ENCODE data around the gene C19orf81. TPM values are rescaled to one million over a fixed set of nuclear protein-coding genes. Genes with fewer than 3 reads are reported as not detected.

C19orf81 gene
- total and polyA plus RNA-seq, 9 of the 15 experiments (the other 6 are each of a cell fraction or from before 2014, with no cell fraction given): 2.5 to 42.9 (median 33.0) TPM; not detected in 4

GRCh38 chr19:50654882-50655281, 5.6 kb downstream of the C19orf81 start (continued):
- TF ChIP-seq RBM39 (optimal IDR thresholded peaks at IDR 0.05; ENCODE audit: low read depth, low read length) (no peak), ZNF592 (IDR thresholded peaks at IDR 0.05) (peak; percentile 61; the same call in 1 of the 2 replicates), USF2 (CRISPR knock-in tag; IDR thresholded peaks at IDR 0.05) (peak; percentile 92), ZNF518B (CRISPR knock-in tag; IDR thresholded peaks at IDR 0.05) (no peak), TCFL5 (CRISPR knock-in tag; conservative IDR thresholded peaks at IDR 0.05) (no peak), ZFP1 (CRISPR knock-in tag; IDR thresholded peaks at IDR 0.05) (no peak), CTBP1 (IDR thresholded peaks at IDR 0.05; ENCODE audit: borderline replicate concordance) (no peak), SMAD4 (CRISPR knock-in tag; conservative IDR thresholded peaks at IDR 0.05) (0 out of 2 replicates have a peak, but pooled peaks have one; percentile 31), ATF7 (IDR thresholded peaks at IDR 0.05) (no peak)
- TF ChIP-seq, protein P1, sequence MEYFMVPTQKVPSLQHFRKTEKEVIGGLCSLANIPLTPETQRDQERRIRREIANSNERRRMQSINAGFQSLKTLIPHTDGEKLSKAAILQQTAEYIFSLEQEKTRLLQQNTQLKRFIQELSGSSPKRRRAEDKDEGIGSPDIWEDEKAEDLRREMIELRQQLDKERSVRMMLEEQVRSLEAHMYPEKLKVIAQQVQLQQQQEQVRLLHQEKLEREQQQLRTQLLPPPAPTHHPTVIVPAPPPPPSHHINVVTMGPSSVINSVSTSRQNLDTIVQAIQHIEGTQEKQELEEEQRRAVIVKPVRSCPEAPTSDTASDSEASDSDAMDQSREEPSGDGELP (CRISPR knock-in tag; IDR thresholded peaks at IDR 0.05; ENCODE audit: borderline replicate concordance): no peak
- TF ChIP-seq, protein P2, sequence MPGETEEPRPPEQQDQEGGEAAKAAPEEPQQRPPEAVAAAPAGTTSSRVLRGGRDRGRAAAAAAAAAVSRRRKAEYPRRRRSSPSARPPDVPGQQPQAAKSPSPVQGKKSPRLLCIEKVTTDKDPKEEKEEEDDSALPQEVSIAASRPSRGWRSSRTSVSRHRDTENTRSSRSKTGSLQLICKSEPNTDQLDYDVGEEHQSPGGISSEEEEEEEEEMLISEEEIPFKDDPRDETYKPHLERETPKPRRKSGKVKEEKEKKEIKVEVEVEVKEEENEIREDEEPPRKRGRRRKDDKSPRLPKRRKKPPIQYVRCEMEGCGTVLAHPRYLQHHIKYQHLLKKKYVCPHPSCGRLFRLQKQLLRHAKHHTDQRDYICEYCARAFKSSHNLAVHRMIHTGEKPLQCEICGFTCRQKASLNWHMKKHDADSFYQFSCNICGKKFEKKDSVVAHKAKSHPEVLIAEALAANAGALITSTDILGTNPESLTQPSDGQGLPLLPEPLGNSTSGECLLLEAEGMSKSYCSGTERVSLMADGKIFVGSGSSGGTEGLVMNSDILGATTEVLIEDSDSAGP (CRISPR knock-in tag; IDR thresholded peaks at IDR 0.05): no peak
- TF ChIP-seq, protein P3, sequence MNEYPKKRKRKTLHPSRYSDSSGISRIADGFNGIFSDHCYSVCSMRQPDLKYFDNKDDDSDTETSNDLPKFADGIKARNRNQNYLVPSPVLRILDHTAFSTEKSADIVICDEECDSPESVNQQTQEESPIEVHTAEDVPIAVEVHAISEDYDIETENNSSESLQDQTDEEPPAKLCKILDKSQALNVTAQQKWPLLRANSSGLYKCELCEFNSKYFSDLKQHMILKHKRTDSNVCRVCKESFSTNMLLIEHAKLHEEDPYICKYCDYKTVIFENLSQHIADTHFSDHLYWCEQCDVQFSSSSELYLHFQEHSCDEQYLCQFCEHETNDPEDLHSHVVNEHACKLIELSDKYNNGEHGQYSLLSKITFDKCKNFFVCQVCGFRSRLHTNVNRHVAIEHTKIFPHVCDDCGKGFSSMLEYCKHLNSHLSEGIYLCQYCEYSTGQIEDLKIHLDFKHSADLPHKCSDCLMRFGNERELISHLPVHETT (CRISPR knock-in tag; conservative IDR thresholded peaks at IDR 0.05 in 1 of 2, IDR thresholded peaks at IDR 0.05 in 1 of 2): 0 out of 4 replicates have a peak, but pooled peaks of 1 of the 2 experiments have one; percentile 45

All from K562 (cell line).